ENCODE results near the gene C9orf78. TPM values are rescaled to one million over a fixed set of nuclear protein-coding genes. Genes with fewer than 3 reads are reported as not detected.

C9orf78 gene
- total and polyA plus RNA-seq, 3 experiments from 2014 or later: 71.4 to 249 (median 76.4) TPM

- POLR2A ChIA-PET: interaction anchor here (0.7 to 1.2 kb wide), 2 partner anchors 23 to 125 kb away, joined by 3 to 4 read pairs; no protein-coding TSS in a partner anchor
- H3K4me1 ChIP-seq (ENCODE audit: insufficient read depth, low read length): peaks cover 98% of the 10 kb centered on the region
- H3K36me3 ChIP-seq (ENCODE audit: insufficient read depth, low read length): peaks cover 18% of the 10 kb centered on the region
- Mint-ChIP-seq H3K4me1 (peaks cover 72 to 95% (median 76%) of the 10 kb centered on the region in 3 donors), H3K9me3 (no peaks in the 10 kb centered on the region), H3K27me3 (no peaks in the 10 kb centered on the region), H3K36me3 (peaks cover 7 to 55% (median 19%) of the 10 kb centered on the region in 3 donors), H3K4me3 (peak overlapping the region in 5 of 7 donors; percentile 30 to 85 (median 63)), H3K27ac (peak overlapping the region; percentile 55 to 97 (median 93))
- H3K4me3 ChIP-seq (ENCODE audit: low read length): peak overlapping the region; percentile 33
- H3K9me3 ChIP-seq (ENCODE audit: low read length): no peaks in the 10 kb centered on the region
- H3K27ac ChIP-seq (ENCODE audit: low read depth, low read length): no peak overlapping the region
- CTCF ChIA-PET: interaction anchor here (1.0 to 1.7 kb wide), 3 partner anchors 19 to 21 kb away, joined by 3 to 6 read pairs (median 5); no protein-coding TSS in a partner anchor
- H3K27me3 ChIP-seq (ENCODE audit: insufficient read depth, low read length, poor library complexity, severe bottlenecking): no peaks in the 10 kb centered on the region
- no peak for DNase-seq
These were observed 30.7 kb upstream of the C9orf78 start for GRCh38 chr9:129865668-129866320.

- CTCF ChIA-PET: interaction anchor here (0.7 to 1.7 kb wide), 3 partner anchors 20 to 22 kb away, joined by 3 to 6 read pairs (median 5); no protein-coding TSS in a partner anchor
- Mint-ChIP-seq H3K4me1 (peaks cover 66 to 93% (median 73%) of the 10 kb centered on the region in 3 donors), H3K27ac (peak overlapping the region; percentile 82 to 94 (median 88)), H3K27me3 (no peaks in the 10 kb centered on the region), H3K9me3 (no peaks in the 10 kb centered on the region), H3K4me3 (peak overlapping the region in 5 of 7 donors; percentile 24 to 63 (median 41)), H3K36me3 (peaks cover 7 to 57% (median 17%) of the 10 kb centered on the region in 3 donors)
- no peaks in the 10 kb centered on the region for H3K27me3 ChIP-seq (ENCODE audit: insufficient read depth, low read length, poor library complexity, severe bottlenecking)
- no peaks in the 10 kb centered on the region for H3K9me3 ChIP-seq (ENCODE audit: low read length)
- H3K36me3 ChIP-seq (ENCODE audit: insufficient read depth, low read length): peaks cover 23% of the 10 kb centered on the region
- no peak overlapping the region for H3K4me3 ChIP-seq (ENCODE audit: low read length)
- no peak for DNase-seq
- POLR2A ChIA-PET: interaction anchor here (0.5 to 0.7 kb wide), 2 partner anchors 99 to 126 kb away, joined by 3 to 10 read pairs; no protein-coding TSS in a partner anchor
- peaks cover 94% of the 10 kb centered on the region for H3K4me1 ChIP-seq (ENCODE audit: insufficient read depth, low read length)
- H3K27ac ChIP-seq (ENCODE audit: low read depth, low read length): peak overlapping the region; percentile 25
These were observed 30.0 kb upstream of the C9orf78 start for GRCh38 chr9:129864991-129865647.

- H3K27me3 Mint-ChIP-seq: no peaks in the 10 kb centered on the region
- ChIA-PET CTCF (interaction anchor here (0.6 to 1.4 kb wide), 3 partner anchors 15 to 27 kb away, joined by 3 to 6 read pairs (median 4); no protein-coding TSS in a partner anchor), POLR2A (interaction anchor here (0.6 to 1.7 kb wide), 5 partner anchors 22 to 208 kb away, joined by 4 to 9 read pairs (median 4); no protein-coding TSS in a partner anchor)
- H3K36me3 Mint-ChIP-seq: peaks cover 7 to 59% (median 20%) of the 10 kb centered on the region in 3 donors
- Histone ChIP-seq H3K9me3 (ENCODE audit: low read length) (no peaks in the 10 kb centered on the region), H3K4me1 (ENCODE audit: insufficient read depth, low read length) (peaks cover 80% of the 10 kb centered on the region), H3K4me3 (ENCODE audit: low read length) (peak overlapping the region; percentile 30), H3K27me3 (ENCODE audit: insufficient read depth, low read length, poor library complexity, severe bottlenecking) (no peaks in the 10 kb centered on the region), H3K27ac (ENCODE audit: low read depth, low read length) (peak overlapping the region; percentile 68), H3K36me3 (ENCODE audit: insufficient read depth, low read length) (peaks cover 31% of the 10 kb centered on the region)
- H3K4me1 Mint-ChIP-seq: peaks cover 51 to 82% (median 57%) of the 10 kb centered on the region in 3 donors
- peak; percentile 58 to 86 (median 71) for DNase-seq
- H3K9me3 Mint-ChIP-seq: no peaks in the 10 kb centered on the region
- peak overlapping the region; percentile 41 to 84 (median 73) for H3K4me3 Mint-ChIP-seq
- H3K27ac Mint-ChIP-seq: peak overlapping the region; percentile 88 to 98 (median 93)
These were observed 28.1 kb upstream of the C9orf78 start for GRCh38 chr9:129863059-129863690.

GRCh38 chr9:129861447-129861827 is 26.4 kb upstream of the C9orf78 start:
- Histone ChIP-seq H3K36me3 (ENCODE audit: insufficient read depth, low read length) (peaks cover 47% of the 10 kb centered on the region), H3K27ac (ENCODE audit: low read depth, low read length) (no peak overlapping the region), H3K4me1 (ENCODE audit: insufficient read depth, low read length) (peaks cover 69% of the 10 kb centered on the region), H3K4me3 (ENCODE audit: low read length) (no peak overlapping the region), H3K9me3 (ENCODE audit: low read length) (no peaks in the 10 kb centered on the region), H3K27me3 (ENCODE audit: insufficient read depth, low read length, poor library complexity, severe bottlenecking) (no peaks in the 10 kb centered on the region)
- Mint-ChIP-seq H3K36me3 (peaks cover 7 to 67% (median 22%) of the 10 kb centered on the region in 3 donors), H3K4me1 (peaks cover 40 to 70% (median 50%) of the 10 kb centered on the region in 3 donors), H3K4me3 (peak overlapping the region in 3 of 7 donors; percentile 35 to 58 (median 56)), H3K27me3 (no peaks in the 10 kb centered on the region), H3K9me3 (no peaks in the 10 kb centered on the region), H3K27ac (peak overlapping the region; percentile 76 to 98 (median 84))
- no peak for DNase-seq
- POLR2A ChIA-PET: interaction anchor here (0.5 to 0.6 kb wide), 2 partner anchors 13 to 14 kb away, joined by 3 to 5 read pairs; no protein-coding TSS in a partner anchor
- CTCF ChIA-PET: interaction anchor here (1.2 to 2.5 kb wide), 3 partner anchors 15 to 25 kb away, joined by 3 to 7 read pairs (median 6); no protein-coding TSS in a partner anchor

GRCh38 chr9:129860653-129861446 is 25.8 kb upstream of the C9orf78 start:
- Mint-ChIP-seq H3K27me3 (no peaks in the 10 kb centered on the region), H3K4me1 (peaks cover 37 to 69% (median 49%) of the 10 kb centered on the region in 3 donors), H3K4me3 (peak overlapping the region in 2 of 7 donors; percentile 23 to 27), H3K27ac (peak overlapping the region; percentile 68 to 98 (median 82)), H3K9me3 (no peaks in the 10 kb centered on the region), H3K36me3 (peaks cover 7 to 69% (median 23%) of the 10 kb centered on the region in 3 donors)
- peaks cover 52% of the 10 kb centered on the region for H3K36me3 ChIP-seq (ENCODE audit: insufficient read depth, low read length)
- peaks cover 63% of the 10 kb centered on the region for H3K4me1 ChIP-seq (ENCODE audit: insufficient read depth, low read length)
- H3K27me3 ChIP-seq (ENCODE audit: insufficient read depth, low read length, poor library complexity, severe bottlenecking): no peaks in the 10 kb centered on the region
- H3K4me3 ChIP-seq (ENCODE audit: low read length): no peak overlapping the region
- H3K9me3 ChIP-seq (ENCODE audit: low read length): no peaks in the 10 kb centered on the region
- POLR2A ChIA-PET: interaction anchor here (0.5 to 0.7 kb wide), 3 partner anchors 12 to 14 kb away, joined by 3 to 5 read pairs (median 4); no protein-coding TSS in a partner anchor
- CTCF ChIA-PET: interaction anchor here (0.8 to 2.5 kb wide), 4 partner anchors 16 to 25 kb away, joined by 3 to 7 read pairs (median 4); no protein-coding TSS in a partner anchor
- no peak for DNase-seq
- H3K27ac ChIP-seq (ENCODE audit: low read depth, low read length): peak overlapping the region; percentile 54

- Histone ChIP-seq H3K36me3 (ENCODE audit: insufficient read depth, low read length) (peaks cover 68% of the 10 kb centered on the region), H3K9me3 (ENCODE audit: low read length) (no peaks in the 10 kb centered on the region), H3K4me1 (ENCODE audit: insufficient read depth, low read length) (peaks cover 64% of the 10 kb centered on the region), H3K27me3 (ENCODE audit: insufficient read depth, low read length, poor library complexity, severe bottlenecking) (no peaks in the 10 kb centered on the region), H3K27ac (ENCODE audit: low read depth, low read length) (no peak overlapping the region), H3K4me3 (ENCODE audit: low read length) (no peak overlapping the region)
- DNase-seq: no peak
- Mint-ChIP-seq H3K36me3 (peaks cover 5 to 76% (median 22%) of the 10 kb centered on the region in 3 donors), H3K4me3 (no peak overlapping the region), H3K27me3 (no peaks in the 10 kb centered on the region), H3K4me1 (peaks cover 46 to 70% (median 57%) of the 10 kb centered on the region in 3 donors), H3K27ac (peak overlapping the region in 6 of 8 donors; percentile 23 to 89 (median 54)), H3K9me3 (no peaks in the 10 kb centered on the region)
- ChIA-PET CTCF (no interaction called here), POLR2A (interaction anchor here (1.2 kb wide), 1 partner anchor 10 kb away, joined by 3 read pairs; no protein-coding TSS in a partner anchor)
These were observed 23.3 kb upstream of the C9orf78 start for GRCh38 chr9:129858167-129858962.
